GM04503 (cell line): ENCODE results near the gene MAP4K2.
A peak's percentile ranks its signal among the peaks of the same experiment; 100 is the strongest.

Source experiments
- DNase-seq: peaks from one replicate; pipeline ENCODE4 v3.0.0-alpha.2; 2012; ENCODE audit warnings: low read depth

Gene MAP4K2

DNA sequence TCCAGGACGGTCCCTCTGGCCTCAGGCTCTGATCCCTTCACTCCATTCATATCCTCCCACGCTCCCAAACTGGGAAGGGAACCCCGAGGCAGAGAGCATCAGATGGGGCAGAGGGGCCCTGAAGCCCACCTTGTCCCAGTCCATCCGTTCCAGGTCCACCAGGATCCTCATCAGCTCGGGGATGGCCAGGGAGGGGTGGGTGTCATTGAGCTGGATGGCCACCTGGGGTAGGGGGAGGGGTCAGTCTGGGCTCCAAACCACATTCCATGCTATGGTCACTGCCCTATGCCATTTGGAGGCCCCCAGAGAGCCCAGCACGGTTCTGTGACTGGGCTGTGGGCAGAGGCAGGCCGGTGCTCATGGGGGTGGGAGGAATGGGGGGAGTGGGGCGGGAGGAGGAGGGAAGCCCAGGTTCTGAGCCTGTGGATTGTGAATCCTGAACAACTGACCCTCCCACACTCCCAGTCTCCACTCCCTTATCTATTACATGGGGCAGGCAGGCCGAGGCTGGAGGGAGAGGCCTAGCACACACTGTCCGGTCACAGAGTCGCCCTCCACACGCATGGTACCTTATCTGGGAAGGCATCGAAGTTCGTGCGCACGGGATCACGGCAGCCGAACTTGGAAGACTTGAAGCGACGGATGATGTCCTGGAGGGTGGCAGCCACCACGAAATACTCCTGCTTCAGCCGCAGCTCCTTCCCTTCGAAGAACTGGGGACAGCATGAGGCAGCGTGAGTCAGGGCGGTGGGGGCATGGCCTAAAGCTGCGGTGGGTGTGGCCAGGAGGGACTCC lies 48.7 kb downstream of the MAP4K2 start:
- DNase-seq = no peak

GRCh38 chr11:64753380-64754123 lies 49.5 kb downstream of the MAP4K2 start:
- no peak for DNase-seq

DNA sequence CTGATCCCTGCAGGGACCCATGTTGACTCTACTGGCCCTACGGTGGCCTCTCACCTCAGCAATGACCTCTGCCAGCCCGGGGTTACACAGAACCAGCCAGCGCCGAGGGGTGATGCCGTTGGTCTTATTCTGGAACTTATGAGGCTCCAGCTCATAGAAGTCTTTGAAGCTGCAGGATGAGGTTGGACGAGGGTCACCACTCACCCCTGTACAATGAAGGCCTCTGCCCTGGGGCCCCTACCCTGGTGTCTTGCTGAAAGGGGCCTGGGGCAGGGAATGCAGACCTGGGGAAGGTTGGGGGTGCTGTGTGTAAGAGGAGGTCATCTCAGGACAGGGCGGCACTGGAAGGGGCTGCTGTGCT lies 50.0 kb downstream of the MAP4K2 start:
- DNase-seq = no peak

- DNase-seq = no peak
These were observed 50.6 kb downstream of the MAP4K2 start for GRCh38 chr11:64752175-64752970.

DNA sequence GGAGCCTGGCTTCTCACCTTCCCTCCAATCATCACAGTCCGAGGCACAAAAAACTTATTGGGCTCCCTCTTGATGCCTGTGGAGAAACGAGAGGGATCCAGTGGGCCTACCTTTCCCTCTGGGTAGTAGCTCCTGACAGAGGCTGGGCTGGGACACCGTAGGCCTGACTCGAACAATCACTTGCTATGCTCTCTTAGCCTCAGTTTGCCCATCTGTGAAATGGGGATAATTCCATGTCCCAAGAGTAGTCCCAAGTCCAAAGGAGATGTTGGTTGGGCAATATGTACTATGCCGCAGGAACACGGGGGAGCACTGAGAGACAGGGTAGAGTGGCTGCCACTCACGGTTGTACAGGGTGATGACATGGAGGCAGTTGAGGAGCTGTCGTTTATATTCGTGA lies 51.4 kb downstream of the MAP4K2 start:
- DNase-seq = no peak

GRCh38 chr11:64751136-64751535 lies 51.9 kb downstream of the MAP4K2 start:
- DNase-seq = no peak

- DNase-seq = no peak
These were observed 52.5 kb downstream of the MAP4K2 start for GRCh38 chr11:64750361-64751054.

DNA sequence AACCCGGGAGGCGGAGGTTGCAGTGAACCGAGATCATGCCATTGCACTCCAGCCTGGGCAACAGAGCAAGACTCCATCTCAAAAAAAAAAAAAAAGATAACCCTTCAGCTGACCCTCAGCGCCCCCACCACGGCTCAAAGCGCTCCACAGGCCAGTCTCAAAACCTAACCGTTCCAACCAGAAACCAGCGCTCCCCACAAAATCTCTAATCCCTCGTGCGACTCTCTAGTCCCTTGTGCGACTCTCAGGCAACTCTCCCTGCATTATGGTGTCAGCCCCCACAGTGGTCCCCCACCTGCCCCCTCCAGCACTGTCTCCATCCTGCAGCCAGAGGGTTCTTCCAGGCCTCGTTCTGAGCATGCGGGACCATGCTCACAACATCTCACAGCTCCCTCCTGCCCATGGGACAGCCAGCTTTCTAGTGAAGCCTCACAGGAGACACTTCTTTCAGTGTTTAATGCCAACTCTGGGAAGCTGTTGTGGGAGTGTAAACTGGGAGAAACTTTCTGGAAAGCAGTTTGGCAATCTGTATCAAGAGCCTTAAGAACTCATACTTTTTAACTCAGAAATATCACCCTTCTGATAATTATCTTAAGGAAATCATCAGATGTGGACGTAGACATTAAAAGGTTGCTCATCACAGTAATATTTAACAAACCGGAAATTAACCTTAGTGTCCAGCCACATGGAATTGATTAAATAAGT lies 54.9 kb downstream of the MAP4K2 start:
- DNase-seq = peak; percentile 79

DNA sequence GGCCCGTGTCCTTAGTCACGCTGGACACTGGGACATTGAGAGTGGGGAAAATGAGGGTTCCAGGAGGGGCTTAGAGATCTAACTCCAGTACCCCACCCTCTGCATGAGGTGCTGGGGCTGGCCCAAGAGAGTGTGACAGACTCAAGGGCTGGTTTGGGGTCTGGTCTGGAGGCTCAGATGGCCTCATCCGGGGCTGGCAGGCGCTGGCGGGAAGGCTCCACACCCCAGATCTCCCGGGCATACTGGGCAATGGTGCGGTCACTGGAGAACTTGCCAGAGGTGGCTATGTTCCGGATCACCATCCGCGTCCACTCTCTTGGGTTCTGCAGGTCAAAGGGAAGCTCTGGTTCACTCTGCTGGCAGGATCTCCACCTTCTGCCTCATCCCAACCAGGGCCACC lies 56.5 kb downstream of the MAP4K2 start:
- DNase-seq = no peak

GRCh38 chr11:64745521-64746328 lies 57.3 kb downstream of the MAP4K2 start:
- no peak for DNase-seq

DNA sequence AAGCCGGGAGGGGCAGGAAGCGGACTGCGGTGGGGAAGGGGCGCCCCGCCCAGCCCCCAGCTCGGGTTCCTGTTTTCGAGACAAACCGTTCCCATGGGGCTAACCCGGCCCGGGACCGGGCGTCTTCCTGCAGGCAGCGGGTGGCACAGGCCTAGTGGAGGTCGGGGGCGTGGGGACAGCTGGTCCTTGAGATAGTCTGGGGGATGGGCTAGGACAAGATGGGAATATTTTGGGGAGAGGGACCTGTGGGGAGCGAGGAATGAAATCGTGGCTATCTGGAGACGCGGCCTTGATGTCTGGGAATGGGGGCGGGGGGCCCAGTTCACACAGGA lies 57.9 kb downstream of the MAP4K2 start:
- no peak for DNase-seq

DNA sequence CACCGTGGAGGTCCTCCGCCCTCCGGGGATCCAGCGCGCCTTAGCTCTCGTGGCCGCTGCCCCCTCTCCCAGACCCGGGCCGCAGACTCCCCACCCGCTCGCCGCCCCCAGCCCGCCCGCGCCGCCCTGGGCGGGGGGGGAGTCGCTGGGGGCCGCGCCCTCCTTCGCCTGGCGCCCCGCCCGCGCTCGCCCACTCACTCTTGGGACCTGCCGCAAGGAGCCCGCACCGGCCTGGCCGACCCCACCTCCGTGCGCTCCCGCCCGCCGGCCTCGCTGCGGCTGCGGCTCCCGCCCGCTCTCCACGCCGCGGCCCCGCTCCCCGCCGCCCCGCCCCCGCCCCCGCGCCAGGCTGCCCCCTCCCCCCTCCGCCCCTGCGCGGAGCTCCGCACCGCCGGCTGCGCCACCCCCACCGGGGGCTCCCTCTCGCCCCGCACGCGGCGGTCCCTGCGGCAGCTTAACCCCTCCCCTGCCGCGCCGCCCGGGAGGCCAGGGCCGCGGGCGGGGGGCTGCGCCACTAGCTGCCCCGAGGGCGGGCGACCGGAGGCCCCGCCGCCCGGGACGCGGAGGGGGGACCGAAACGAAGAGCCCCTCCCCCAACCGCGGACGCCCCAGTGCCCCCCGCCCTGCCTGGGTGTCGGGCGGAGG lies 58.3 kb downstream of the MAP4K2 start:
- no peak for DNase-seq

- no peak for DNase-seq
These were observed 59.1 kb downstream of the MAP4K2 start, which contains the start of gene RASGRP2 for GRCh38 chr11:64743591-64744543. Gene RASGRP2, minus strand, starts transcription at chr11:64744142. Its CDS starts 1,276 bp downstream, at chr11:64742866.

DNA sequence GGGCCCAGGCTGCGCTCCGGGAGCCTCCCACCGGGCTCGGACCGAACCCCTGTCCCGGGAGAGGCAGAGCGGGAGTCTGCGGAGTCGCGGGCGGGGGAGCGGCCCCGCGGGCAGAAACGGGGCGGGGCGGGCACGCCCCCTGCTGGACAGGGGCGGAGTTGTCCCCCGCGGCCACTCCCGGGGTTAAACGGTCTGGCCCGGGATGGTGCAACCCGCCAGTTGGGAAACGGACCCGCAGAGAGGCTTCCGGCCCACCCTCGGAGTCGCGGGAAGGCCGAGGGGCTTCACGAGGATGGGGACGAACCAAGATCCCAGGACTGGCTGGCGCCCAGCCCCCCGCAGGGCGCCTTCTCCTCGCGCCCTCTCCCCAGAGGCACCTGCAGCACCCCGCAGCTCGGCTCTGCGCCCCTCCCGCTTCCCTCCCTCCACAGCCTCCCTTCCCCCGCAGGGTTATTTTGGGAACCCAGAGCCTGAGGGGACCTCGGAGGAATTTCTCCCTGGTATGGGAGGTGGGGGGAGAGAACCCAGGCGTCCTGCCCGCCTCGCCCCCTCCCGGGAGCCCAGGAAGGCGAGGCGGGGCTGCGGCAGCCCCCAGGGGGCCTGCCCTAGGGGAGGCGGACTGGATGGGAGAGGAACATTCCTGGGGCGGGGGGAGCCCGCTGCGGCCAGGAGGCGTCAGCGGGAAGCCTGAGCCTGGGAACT lies 60.0 kb downstream of the MAP4K2 start:
- no peak for DNase-seq

- no peak for DNase-seq
These were observed 60.7 kb downstream of the MAP4K2 start for GRCh38 chr11:64742087-64742888.

- DNase-seq = no peak
These were observed 61.5 kb downstream of the MAP4K2 start for GRCh38 chr11:64741375-64742086.

DNA sequence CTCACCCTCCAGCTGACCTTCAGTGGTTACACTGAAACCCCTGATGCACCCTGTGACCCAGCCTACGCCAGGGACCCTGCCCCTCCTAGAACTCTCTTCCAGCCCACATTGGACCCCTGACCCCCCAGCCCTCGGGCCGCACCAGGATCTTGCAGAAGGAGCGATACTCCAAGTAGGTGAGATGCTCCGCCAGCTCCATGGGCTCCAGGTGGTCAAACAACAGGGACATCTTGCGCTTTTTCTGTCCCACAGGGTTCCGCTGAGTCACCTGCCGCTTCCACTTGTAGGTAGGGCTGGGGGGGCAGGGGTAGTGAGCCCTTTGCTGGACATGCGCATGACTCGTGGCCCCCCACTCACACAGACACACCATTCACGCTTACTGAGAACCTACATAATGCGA lies 63.1 kb downstream of the MAP4K2 start:
- no peak for DNase-seq
